NCI-H2081 (cell line): ENCODE results near the gene PIEZO2.

Experiments used
- DNase-seq, 2 experiments: peaks; one replicate each; lab custom pipeline; 2025; lab: John Stamatoyannopoulos, UW

The PIEZO2 gene

DNA sequence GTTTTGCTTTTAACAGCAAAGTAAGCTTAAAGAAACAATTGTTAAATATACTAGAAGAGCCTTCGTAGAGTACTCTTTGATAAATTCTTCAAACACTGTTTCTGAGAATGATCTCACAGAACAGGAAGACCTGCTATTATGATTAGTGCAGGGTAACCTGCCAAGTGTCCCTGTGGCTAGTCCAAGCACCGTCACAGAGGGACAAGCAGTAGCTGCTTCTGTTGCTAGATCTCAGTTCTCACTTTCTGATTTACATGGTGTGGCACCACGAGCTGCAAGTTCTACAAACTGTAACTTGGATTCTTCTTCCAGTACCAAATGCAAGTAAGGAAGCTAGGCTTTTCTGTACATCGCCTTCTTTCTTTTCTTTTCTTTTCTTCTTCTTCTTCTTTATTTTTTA lies 121.5 kb downstream of the PIEZO2 start:
- no peak for DNase-seq

DNA sequence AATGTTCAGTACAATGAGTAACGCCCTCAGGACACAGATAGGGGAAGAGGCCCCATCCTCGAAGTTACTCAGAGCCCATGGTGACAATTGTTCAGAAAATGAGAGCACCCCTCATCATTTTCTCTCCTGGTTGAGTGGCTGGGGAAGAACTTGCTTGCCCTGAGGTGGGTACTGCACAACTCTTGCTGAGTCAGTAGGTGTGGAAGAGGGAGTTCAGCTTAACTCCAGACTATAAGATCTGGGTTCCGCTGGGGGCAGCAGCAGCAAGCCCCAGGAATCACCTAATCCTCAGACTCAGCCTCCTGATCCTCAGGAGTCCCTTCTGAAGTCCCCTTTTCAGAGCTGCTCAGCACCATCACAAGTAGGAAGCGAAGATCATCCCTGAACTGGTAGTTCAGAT lies 123.7 kb downstream of the PIEZO2 start:
- no peak for DNase-seq

DNA sequence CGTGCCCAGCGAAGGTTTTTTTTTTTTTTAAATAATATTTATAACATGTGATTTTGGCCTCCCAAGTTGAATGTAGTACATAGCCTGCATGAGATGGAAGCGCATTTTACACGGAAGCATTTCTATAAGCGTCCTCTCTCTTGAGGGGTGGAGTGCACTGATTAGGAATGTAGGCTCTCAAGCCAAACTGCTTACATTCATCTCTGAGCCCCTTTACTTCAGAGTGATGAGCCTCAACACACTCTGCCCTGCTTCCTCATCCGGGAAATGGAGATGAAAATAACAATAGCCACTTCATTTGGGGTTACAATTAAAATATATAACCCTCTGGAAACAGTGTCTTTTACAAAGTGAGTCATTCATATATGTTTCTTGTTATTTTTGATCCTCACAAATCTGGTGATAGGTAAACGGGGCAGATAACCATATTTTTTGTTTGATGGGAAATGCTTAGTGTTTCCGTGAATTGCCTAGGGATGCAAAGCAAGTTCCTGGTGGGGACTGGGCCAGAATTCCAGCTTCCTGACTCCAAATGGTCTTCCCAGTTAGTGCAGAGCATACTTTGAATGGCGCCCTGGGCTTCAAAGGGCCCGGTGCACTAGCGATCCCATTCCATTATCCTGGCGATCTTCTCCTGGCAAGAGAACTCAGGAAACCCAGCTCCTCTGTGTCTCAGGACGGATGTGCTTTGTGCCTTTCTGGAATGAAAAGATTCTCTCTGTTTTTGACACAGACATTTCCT lies 124.3 kb downstream of the PIEZO2 start:
- no peak for DNase-seq

DNA sequence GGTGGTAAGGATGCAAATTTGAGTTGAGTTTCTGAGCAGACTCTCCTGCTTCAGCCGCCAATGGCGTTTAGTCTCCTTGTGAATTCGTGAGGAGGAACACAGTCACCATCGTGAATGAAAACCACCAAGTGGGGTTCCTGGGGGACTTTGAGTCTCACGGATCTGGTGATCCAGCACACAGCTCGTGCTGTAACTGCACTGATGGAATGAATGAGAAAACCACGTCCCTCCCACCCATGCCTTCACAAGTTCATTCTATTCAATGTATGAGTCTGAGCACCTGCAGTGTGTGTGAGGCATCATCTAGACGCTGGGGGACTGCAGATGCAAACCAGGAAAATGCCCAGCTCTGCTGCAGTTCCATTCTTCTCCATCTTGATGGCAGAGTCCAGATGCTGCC lies 127.9 kb downstream of the PIEZO2 start:
- DNase-seq, result no peak

DNA sequence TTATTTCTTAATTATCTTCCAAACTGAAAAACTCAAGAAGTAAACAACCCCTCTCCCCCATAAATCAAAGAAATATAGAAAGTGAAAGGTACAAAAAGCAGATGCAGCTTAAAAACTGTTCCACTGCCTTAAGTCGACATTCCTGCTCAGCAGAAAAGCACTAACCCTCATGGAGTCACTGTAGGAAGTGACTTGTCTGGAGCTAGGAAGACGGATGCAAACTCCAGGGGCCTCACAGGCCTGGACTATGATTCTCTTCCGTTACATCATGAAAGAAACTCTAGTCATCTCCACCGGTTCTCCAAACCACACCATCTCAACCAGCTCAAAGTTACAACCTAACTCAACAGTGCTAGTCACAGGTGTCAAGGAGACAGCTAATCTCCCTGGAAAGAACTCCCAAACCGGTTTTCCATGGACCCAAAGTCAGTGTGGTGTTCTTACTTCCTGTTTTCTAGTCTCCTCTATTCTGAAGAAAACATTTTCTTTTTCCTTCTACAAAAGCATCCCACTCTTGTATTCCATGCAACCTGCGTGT lies 128.4 kb downstream of the PIEZO2 start:
- no peak for DNase-seq

DNA sequence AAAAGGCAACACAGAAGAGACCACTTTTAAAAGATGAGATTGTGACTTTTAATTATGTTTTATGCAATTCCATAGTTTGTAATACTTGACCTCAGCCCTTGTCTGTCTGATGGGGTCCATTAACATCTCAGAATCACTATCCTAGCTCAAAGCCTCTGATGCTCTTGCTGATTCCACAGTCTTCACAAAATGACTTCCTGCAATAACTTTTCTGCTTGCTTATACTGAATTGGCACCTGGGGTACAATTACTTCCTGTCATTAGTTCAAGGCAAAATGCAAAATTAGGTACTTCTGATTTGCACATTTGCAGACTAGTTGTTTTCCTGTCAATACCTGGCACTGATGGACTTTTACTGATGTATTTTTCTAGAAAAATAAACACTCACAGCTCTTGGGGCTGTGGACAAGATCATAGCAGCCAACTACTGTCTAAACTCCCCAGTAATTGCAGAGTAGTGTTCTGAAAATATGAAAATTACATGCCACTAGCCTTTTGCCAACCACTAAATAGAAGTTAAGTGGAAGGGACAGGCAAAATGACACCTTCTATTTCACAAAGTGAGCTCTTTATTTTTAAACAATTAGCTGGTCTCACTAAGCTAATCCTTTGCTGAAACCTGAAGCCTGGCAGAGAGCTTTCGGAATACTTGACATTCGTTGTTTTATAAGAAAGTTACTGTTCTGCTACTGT lies 129.1 kb downstream of the PIEZO2 start:
- DNase-seq, result peak in 1 of 2 experiments; percentile 34

DNA sequence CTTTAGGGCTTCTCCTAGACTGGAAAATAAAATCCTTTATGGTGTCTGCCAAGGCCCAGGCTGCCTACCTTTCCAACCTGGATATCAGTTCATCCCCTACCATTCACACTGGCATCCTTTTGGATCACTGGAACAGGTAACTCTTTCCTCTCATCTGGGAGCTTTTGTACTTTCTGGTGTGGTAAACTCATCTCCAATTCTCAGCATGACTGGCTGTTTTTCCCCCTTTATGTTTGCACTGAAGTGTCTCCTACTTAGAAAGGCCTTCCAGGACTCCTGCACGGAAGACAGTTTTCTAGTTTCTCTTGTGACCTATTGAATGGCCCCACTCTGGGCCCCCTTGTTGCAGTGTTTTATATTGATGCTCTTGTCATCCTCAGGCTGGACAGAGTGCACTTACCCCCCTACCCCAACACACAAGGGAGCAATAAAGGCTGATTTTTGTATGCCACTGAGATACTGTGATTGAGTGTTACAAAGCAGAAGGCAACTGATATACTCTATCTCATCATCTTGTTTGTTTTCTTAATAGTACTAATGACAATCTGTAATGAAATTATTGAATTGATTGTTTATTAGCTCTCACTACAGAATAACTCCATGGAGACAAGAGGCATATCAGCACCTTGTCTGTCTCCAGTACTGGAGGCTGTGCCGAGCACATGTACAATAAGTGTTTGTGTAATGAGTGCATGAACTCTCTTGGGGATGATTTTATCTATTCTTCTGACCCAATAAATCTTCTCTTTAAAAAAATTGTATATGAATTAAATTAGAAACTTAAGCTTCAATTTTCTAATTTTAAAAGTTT lies 129.9 kb downstream of the PIEZO2 start:
- DNase-seq, result no peak

DNA sequence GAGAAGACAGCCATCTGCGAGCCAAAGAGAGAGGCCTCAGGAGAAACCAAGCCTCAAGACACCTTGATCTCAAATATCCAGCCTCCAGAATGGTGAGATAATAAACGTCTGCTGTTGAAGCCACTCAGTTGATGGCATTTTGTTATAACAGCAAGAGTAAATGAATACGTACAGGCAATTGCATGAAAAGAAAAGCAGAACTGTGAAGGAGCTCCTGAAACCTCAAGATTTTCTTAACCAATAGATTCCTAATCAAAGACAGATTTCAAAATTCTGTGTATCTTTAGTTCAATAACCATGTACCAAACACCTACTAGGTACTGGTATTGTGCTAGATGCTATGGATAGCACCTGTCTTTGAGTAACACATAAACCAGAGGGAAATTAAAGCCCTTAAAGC lies 139.5 kb downstream of the PIEZO2 start:
- no peak for DNase-seq

DNA sequence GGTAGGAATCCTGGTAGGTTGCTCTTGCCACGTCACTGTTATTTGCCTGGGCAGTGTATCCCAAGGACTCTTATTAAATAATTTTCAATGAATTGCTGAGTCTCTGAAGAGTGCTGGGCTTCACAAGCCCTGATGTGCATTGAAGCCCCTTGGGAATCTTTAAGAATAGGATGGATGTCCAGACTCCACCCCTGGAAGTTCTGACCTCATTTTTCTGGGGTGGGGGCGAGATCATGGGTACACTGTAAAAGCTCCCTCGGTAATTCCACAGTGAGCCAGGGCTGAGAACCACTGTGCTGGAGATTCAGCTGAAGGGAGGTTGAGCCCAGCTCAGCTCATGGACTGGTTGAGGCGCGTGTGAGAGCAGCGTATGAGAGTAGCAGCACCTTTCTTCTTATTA lies 140.2 kb downstream of the PIEZO2 start:
- DNase-seq, result no peak

DNA sequence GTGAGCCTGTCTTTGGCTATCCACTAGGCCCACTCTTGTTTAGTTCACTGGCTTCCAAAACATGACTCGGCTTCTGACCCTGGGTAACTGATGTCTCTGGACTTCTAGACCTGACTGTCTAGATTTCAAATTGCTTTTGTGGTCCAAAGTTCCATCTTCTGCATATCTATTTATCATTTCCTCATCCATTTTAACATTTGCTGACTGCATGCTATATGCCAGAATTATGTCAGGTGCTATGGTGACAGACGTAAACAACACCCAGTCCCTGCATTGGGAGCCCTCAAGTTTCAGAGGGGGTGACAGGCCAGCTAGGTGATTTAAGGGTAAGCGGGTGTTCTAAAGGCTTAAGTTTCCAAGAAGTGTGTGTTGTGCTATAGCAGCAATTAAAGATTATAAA lies 140.9 kb downstream of the PIEZO2 start:
- no peak for DNase-seq

DNA sequence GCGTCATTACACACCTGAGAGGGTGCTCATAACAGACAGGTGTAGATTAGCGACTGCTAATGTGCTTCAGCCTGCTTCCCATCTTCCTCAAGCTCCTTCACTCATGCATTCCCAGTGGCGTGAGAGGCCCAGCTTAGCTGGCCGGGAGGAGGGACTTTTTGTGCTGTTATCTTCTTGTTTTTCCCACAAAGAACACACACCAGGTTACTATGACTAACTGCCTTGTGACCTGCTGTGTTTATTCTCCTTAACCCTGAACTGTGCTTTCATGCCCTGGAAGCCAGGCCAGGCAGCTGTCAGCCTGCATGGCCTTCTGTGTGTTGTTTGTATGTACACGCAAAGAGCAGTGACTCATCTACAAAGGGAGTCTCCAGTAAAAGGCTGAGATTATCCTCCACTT lies 143.8 kb downstream of the PIEZO2 start:
- no peak for DNase-seq

DNA sequence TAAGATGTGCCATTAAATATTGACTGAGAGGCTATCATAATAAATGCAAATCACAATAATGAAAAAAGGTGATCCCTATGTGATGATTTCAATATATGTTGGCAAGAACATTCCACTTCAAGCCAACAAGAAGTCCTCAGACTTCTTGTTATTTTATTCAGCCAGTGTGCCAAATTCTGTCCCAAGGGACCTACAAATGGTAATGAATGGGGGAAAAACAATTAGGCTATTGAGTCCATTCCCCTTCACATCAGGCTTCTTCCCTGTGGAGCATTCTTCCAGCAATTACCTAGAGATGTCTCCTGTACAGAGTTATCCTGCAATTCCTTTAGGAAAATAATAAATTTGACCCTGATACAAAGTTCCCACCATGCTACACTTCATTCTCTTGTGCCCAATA lies 144.4 kb downstream of the PIEZO2 start:
- DNase-seq, result no peak

DNA sequence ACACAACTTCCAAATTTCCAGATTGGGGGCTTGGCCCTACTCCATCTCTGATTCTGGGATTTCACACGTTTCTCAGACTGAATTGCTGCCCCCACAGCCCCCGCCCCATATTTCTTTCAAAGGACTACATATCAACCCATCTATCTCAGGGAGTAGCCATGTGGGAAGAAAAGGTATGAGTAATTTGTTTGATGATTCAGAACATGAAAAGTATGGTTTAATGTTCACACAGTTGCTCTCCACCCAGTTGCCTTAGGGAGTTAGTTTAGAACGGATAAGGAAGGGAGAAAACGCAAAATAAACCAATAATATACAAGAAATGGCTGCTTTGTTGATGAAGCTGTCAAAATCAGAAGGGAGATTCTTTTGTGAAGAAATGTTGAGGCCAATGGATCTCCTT lies 145.1 kb downstream of the PIEZO2 start:
- no peak for DNase-seq

DNA sequence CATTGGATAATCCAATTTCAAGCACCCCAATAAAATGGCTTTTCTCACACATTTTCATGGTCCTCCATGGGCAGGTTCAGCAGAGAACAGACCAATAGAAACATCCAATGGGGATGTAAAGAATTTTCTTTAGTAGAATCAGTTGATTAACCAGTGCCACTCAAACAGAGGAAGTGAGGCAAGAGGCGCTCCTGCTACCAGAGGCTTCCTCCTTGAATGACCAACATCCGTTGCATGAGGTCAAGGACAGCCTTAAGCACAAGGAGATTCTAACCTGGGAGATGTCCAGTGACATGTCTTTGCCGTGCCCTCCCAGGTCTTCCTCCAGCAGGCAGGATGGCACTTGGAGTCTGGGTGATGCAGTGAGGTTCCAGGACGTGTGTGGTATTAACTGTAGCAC lies 146.6 kb downstream of the PIEZO2 start:
- no peak for DNase-seq

DNA sequence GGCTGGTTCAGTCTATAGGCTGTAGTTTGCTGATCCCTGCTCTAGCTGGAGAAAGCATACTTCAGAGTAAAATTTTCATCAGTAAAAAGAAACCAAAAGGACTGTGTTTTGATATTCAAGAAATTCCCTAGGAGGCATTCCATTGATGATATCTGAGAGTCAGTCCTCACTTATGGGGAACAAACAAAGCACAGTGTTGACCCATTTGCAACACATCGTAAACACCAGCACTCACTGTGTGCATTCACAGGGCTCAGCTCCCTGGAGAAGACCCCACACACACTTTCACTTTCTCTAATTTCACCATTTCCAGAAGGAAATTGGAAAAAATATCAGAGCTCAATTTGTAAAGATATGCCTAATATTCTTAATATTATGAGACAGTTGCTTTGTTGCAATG lies 147.1 kb downstream of the PIEZO2 start:
- DNase-seq, result no peak

DNA sequence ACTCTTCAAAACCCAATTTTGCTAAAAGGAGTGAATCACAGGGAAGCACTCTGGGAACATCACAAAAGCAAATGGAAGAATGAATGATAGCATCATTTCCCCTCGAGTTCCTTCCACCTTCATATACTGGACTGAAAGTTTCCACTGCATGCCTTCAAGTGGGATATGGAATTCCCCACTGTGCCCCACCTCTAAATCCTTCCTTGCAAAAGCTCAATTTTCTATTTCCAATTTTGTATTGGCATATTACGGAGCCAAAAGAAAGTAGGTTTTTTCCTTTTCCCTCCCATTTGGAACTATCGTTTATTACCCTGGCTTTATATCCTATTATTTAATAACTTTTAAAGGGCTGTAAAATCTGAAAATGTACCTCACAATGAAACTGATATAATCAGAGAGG lies 149.3 kb downstream of the PIEZO2 start:
- no peak for DNase-seq

DNA sequence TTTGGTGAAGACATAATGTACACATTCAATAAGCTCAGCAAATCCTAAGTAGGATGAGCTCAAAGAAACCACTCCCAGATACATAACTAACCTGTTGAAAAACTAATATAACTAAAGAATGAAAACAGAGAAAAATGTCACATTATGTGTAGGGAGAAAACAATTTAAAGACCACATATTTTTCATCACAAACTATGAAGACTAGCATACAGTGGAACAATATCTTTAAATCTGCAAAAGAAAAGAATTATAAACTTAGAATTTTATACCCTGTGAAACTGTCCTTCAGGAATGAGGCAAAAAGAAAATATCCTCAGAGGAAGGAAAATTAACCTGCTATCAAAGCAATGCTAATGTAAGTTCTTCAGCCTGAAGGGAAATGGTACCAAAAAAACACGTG lies 151.5 kb downstream of the PIEZO2 start:
- no peak for DNase-seq

DNA sequence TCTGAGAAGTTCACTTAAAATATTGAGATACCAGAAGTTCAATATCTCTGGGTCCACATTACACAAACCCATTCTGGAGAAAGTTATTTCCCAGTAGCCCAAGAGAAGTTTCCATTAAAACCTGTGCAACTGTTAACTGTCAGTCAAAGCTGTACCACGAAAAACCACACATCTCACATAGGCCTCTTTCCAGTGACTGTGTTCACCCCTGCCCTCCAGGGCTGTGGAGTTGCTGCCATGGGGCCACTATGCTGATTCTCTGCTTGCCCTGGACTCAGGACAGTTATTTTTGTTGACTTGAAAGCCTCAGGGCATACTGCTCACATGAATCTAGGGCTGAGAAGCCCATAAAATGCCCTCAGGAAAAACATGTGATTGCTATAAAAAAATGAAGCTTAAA lies 153.8 kb downstream of the PIEZO2 start:
- no peak for DNase-seq

DNA sequence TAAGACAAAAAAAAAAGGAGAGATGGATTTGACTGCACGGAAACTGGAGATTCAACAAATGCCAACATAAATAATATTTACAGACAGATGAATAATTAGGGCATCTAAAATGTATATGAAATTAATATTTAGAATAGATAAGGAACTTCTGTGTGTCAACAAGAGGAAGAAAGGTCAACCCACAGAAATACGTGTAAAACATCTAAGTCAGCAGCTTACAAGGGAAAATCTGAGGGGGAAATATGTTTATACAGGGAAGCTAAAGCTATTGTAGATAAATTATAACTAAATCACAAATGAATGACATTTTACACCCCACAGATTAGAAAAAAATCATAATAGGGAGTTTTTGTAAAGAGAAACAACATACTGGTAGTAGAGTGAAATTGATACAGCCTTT lies 159.9 kb downstream of the PIEZO2 start:
- no peak for DNase-seq

DNA sequence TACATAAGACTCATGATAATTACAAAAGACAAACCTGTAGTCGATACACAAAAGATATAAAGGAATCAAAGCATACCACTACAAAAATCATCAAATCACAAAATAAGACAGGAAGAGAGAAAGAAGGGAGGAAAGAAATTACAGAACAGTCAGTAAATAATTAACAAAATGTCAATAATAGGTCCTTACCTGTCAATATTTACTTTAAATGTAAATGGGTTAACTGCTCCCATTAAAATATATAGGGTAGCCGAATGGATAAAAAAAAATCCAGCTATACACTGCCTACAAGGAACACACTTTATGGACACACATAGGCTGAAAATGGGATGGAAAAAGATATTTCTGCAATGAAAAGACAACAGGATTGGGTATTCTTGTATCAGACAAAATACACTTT lies 163.7 kb downstream of the PIEZO2 start:
- DNase-seq, result no peak

DNA sequence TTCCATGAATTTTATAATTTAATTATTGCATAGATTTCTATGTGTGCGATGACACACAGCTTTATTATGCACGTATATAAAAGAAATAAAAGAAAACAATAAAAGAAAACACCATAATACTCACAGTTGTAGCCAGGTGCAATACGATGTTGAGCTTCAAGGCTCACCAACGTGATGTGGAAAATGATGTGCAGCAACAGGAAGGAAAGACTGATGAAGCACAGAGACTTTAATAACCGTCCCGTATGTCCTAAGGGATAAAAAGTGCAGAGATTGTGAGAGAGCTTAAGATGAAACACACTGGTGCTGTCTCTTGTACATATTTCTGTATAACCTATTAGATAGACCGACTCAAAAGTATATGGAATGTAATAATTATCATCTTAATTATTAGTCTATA lies 170.0 kb downstream of the PIEZO2 start:
- DNase-seq, result no peak

DNA sequence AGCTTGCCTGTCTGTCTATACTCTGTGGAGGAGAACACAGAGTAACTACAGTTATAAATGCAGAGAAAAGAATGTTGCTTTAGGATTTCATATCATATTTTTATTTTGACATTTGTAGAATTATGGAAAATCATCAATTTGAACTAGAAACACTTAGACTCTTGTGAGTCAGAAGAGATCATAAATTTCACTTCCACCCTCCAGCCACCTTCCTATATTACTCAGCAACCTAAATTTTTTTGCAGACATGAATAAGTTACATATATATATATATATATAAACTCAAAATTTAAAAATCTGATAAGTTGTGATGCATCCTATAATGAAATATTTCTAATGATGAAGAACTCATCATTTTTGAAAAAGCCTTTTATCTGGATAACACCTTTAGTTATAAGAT lies 172.3 kb downstream of the PIEZO2 start:
- no peak for DNase-seq
